HUES6 (cell line): ENCODE measurements around the gene PIGU.
"Not testable (repeated sequence)": the region's sequence is repeated elsewhere in the genome, so short reads cannot be mapped to it uniquely, and the experiment has no call there.

Experiments used
- H3K27ac ChIP-seq: 2 replicates; pipeline ENCODE4 v1.7.0; 2013; ENCODE audit warnings: low read depth, mild to moderate bottlenecking, low read length, inconsistent platforms
- H3K27me3 ChIP-seq: 2 replicates; pipeline ENCODE4 v1.6.1; 2013; ENCODE audit warnings: low read length; ENCODE audit not compliant: control insufficient read depth, insufficient read depth
- H3K36me3 ChIP-seq: 2 replicates; pipeline ENCODE4 v1.6.1; 2013; ENCODE audit warnings: low read length; ENCODE audit not compliant: control insufficient read depth, insufficient read depth
- H3K4me1 ChIP-seq: 2 replicates; pipeline ENCODE4 v1.6.1; 2013; ENCODE audit warnings: low read length; ENCODE audit not compliant: control insufficient read depth, insufficient read depth
- H3K4me3 ChIP-seq: 2 replicates; pipeline ENCODE4 v1.5.1; 2013; ENCODE audit warnings: low read depth, low read length
- H3K9ac ChIP-seq: one replicate; pipeline ENCODE4 v1.6.1; 2013; ENCODE audit warnings: mild to moderate bottlenecking, low read length
- H3K9me3 ChIP-seq: 2 replicates; pipeline ENCODE4 v1.6.1; 2013; ENCODE audit warnings: low read depth, low read length; ENCODE audit not compliant: control insufficient read depth, insufficient read depth

Gene PIGU

DNA sequence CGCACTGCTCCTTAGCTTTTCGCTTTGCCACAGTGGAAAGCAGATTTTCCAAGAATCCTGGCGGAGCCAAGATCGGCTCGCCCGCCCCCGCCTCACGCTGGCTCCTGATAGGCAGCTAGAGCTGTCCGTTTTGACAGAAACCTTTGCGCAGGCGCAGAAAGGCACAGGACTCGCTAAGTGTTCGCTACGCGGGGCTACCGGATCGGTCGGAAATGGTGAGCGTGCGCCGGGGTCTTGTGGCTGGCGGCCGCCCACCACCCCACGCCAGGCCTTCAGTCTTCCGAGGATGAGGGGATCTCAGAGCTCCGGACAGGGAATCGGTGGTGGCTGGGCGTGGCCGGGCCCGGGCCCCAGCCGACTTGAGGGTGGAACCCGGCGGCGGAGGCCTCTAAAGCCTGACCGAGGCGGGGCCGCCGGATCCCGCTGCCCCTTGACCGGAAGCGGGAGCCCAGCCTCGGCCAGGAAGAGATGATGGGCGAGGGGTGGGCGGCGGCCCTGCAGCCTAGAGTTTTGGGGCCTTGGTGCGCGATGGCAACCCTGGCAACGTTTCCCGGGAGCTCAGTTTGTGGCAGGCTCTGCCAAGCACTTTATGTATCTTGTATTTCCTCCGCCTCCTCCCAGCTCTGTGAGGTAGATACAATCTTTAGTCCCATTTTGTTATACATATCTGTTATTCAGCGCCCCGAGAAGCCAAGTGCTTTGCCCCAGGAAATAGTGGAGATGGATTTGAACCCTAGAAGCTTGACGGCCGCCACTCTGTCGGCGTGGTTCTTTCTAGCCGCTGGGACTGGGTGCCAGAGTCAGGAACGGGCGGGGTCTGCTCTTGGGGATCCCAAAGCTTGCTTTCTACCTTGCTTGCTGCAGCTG lies 160.4 kb downstream of the PIGU start, which contains the start of gene DYNLRB1:
Gene DYNLRB1, plus strand, starts transcription at position 176 of the 867 bp plus-strand sequence. Its CDS starts 37 bp downstream, at position 213.
- Histone ChIP-seq H3K9me3 (no peaks in the 10 kb centered on the region), H3K4me3 (peak within 1 kb of the TSS; percentile 98), H3K27ac (peak within 1 kb of the TSS; percentile 84), H3K4me1 (0 out of 2 replicates have a peak, but pooled peaks cover 4% of the 10 kb centered on the region), H3K9ac (peak within 1 kb of the TSS; percentile 89), H3K36me3 (peaks cover 7% of the 10 kb centered on the region; the same call in 1 of the 2 replicates), H3K27me3 (no peaks in the 10 kb centered on the region)

DNA sequence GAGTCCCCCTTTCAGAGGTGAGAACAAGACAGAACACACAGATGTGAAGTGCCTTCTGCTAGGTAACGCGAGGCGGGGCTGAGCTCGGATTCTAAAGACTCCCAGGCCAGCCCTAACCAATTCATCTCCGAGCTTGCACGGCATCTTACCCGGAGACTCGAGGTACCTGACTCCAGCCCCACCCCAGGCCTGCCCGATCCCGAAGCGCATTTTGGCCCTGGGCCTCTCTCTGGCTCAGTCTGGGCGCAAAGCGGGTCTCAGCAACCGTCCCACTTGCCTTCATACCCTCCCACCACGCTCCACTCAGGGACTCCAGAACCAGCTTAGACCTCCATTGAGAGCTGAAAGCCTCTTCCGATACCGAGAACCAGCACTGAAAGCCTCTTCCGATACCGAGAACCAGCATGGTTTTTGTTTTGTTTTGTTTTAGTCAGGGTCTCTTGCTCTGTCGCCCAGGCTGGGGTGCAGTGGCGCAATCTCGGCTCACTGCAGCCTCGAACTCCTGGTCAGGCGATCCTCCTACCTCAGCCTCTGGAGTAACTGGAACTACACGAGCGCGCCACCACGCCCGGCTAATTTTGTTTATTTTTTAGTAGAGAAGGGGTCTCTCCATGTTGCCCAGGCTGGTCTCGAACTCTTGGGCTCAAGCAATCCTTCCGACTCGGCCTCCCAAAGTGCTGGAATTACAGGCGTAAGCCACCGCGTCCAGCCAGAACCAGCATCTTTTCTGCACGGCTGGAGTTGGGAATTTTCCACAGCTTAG lies 161.2 kb downstream of the PIGU start:
- Histone ChIP-seq H3K27me3 (no peaks in the 10 kb centered on the region), H3K27ac (peak overlapping the region; percentile 84; the same call in 1 of the 2 replicates), H3K36me3 (peaks cover 8% of the 10 kb centered on the region; the same call in 1 of the 2 replicates), H3K4me1 (0 out of 2 replicates have a peak, but pooled peaks cover 4% of the 10 kb centered on the region), H3K4me3 (peak overlapping the region; percentile 98), H3K9ac (peak overlapping the region; percentile 89), H3K9me3 (no peaks in the 10 kb centered on the region)

DNA sequence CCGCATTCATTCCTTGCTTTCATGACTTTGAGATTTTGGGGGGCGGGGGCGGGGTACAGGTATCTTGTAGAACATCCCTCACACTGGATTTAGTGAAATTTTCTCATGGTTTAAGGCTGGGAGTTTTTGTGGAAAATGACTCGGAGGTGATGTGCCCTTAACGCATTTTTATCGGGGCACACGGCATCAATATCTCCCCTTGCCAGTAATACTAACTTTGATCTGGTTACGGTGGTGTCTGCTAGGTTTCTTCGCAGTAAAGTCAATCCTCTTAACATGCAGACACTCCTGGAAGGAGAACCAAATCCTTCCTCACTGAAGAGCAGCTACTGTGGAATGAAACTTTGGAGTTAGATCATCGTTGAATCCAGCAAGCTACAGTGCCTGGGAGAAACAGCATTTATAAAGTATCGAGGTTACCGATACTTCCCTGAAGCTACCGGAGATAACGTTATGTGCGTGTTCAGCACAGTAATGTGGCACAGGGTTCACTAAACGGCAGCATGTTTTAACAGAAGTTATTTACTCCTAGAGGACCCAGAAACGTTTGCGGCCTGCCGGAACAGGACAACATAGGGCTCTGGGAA lies 161.9 kb downstream of the PIGU start:
- H3K9ac ChIP-seq = peak overlapping the region; percentile 89
- 0 out of 2 replicates have a peak, but pooled peaks cover 4% of the 10 kb centered on the region for H3K4me1 ChIP-seq
- peaks cover 11% of the 10 kb centered on the region; the same call in 1 of the 2 replicates for H3K36me3 ChIP-seq
- peak overlapping the region; percentile 98 for H3K4me3 ChIP-seq
- H3K27ac ChIP-seq = no peak overlapping the region
- H3K9me3 ChIP-seq = no peaks in the 10 kb centered on the region
- H3K27me3 ChIP-seq = no peaks in the 10 kb centered on the region

DNA sequence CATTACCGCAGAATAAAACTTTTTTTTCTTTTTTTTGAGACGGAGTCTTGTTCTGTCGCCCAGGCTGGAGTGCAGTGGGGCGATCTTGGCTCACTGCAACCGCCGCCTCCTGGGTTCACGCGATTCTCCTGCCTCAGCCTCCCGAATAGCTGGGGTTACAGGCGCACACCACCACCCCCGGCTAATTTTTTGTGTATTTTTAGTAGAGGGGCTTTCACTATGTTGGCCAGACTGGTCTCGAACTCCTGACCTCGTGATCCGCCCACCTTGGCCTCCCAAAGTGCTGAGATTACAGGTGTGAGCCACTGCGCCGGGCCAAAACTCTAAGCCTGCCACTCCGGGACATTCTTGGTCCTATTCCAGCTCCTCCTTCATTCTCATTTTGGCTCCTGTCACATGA lies 162.9 kb downstream of the PIGU start:
- H3K27me3 ChIP-seq, H3K4me3 ChIP-seq, H3K4me1 ChIP-seq, H3K36me3 ChIP-seq, H3K9me3 ChIP-seq, H3K27ac ChIP-seq, H3K9ac ChIP-seq: not testable (repeated sequence)

DNA sequence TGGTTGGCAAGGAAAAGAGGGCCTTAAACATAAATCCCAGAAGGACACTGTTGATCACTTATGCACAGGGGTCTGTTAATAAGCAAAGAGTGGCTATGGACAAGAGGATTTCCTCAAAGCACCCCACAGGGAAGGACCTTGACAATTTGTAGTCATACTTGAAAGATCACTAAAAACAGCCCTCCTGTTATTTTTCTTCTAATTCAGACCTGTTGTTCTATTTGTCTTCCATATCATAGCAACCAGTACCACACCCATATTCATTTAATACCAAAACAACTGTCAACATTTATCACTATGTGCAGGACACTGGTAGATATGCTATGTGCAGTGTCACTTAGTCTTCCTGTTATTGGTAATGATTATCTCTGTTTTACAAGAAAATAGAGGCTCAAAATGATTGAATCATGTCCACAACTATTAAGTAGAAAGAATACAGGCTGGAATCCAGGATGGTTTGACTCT lies 163.9 kb downstream of the PIGU start:
- Histone ChIP-seq H3K9ac (no peak overlapping the region), H3K9me3 (no peaks in the 10 kb centered on the region), H3K36me3 (peaks cover 17% of the 10 kb centered on the region), H3K4me3 (no peak overlapping the region), H3K4me1 (0 out of 2 replicates have a peak, but pooled peaks cover 4% of the 10 kb centered on the region), H3K27me3 (no peaks in the 10 kb centered on the region), H3K27ac (no peak overlapping the region)

DNA sequence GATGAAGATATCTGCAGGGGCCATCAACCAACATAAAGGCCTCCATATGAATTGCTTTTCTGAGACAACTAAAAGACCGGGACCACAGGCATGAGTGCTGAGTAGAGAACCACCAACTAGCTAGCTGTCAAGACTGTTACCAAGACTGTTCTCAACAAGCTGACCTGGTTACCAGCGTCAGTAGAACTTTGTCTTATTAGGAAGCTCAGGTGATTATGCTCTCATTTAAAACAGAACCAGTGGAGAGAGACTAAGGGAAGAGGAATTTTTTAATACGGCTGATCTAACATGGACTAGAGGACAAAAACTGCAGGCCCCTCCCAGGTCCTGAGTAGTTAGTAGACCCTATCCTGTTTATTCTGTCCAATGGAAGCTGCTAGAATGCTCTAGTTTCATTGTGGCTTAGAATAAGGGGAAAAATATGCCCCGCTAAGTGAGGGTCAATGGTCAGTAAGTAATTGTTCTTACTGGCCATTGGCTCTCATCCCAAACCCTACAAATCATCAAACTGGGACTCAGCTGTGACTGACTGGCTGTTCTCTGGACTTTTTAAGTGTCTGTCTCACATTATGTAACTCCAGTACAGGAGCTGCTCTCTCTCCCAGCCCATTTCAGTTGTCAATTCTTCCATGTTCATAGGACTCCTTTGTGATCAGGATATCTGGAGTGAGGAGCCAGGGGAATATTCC lies 164.5 kb downstream of the PIGU start:
- H3K9me3 ChIP-seq = no peaks in the 10 kb centered on the region
- no peak overlapping the region for H3K9ac ChIP-seq
- H3K4me3 ChIP-seq = no peak overlapping the region
- H3K36me3 ChIP-seq = peaks cover 22% of the 10 kb centered on the region
- H3K27me3 ChIP-seq = no peaks in the 10 kb centered on the region
- H3K27ac ChIP-seq = no peak overlapping the region
- 0 out of 2 replicates have a peak, but pooled peaks cover 4% of the 10 kb centered on the region for H3K4me1 ChIP-seq

DNA sequence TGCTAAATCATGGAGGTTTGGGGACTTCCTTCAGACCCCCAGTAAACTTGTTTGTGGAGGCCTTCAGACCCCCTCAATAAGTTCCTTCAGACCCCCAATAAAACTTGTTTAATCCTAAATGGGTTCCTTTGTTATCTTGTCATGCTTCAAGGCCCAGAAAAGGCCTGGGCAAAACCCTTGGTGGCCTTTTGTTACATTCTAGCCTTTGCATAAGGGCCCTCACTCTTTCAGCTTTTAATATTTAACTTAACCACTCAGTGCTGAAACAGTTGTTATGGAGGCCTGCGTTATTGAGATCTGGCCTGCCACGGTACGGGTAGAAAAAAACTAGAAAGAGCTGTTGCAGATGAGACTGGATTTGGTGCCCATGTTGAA lies 165.0 kb downstream of the PIGU start:
- Histone ChIP-seq H3K36me3 (peaks cover 24% of the 10 kb centered on the region), H3K4me3 (no peak overlapping the region), H3K9me3 (no peaks in the 10 kb centered on the region), H3K27ac (no peak overlapping the region), H3K4me1 (0 out of 2 replicates have a peak, but pooled peaks cover 4% of the 10 kb centered on the region), H3K27me3 (no peaks in the 10 kb centered on the region), H3K9ac (no peak overlapping the region)

DNA sequence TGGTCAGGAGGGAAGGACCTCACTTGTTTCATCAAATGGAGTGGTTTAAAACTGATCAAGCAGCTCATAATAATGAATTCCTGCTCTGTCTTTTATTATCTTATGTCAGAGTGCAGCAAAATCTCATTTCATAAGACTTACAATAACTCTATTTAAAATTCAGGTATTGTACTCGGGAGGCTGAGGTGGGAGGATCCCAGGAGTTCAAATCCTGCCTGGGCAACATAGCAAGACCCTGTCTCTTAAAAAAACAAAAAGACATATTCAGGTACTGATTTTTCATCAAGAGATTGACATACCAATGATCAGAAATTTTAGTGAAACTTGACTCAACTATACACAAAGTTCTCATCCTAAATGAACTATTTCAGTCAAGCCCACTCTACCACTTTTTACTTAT lies 166.3 kb downstream of the PIGU start:
- no peak overlapping the region for H3K4me3 ChIP-seq
- H3K4me1 ChIP-seq = 0 out of 2 replicates have a peak, but pooled peaks cover 4% of the 10 kb centered on the region
- H3K36me3 ChIP-seq = peaks cover 36% of the 10 kb centered on the region

More for the DNA sequence above, 166.3 kb downstream of the PIGU start:
- Histone ChIP-seq H3K9ac (no peak overlapping the region), H3K27me3 (no peaks in the 10 kb centered on the region), H3K9me3 (no peaks in the 10 kb centered on the region), H3K27ac (no peak overlapping the region)
